GM18502 (cell line): ENCODE results near the gene UBE2Q2.

Experiments
- ATAC-seq: cut with Tn5 transposase; IDR thresholded peaks from one replicate; pipeline ENCODE4 v1.9.1; 2021; ENCODE audit warnings: mild to moderate bottlenecking; ENCODE audit not compliant: unreplicated experiment, poor library complexity

UBE2Q2 gene

GRCh38 chr15:75921732-75922703, 78.8 kb downstream of the UBE2Q2 start:
- no peak for ATAC-seq

- ATAC-seq: no peak
These were observed 80.5 kb downstream of the UBE2Q2 start for GRCh38 chr15:75923756-75924155.

- no peak for ATAC-seq
These were observed 81.3 kb downstream of the UBE2Q2 start for GRCh38 chr15:75924576-75924975.

GRCh38 chr15:75925440-75925839, 82.2 kb downstream of the UBE2Q2 start:
- ATAC-seq: no peak

GRCh38 chr15:75926931-75927330, 83.7 kb downstream of the UBE2Q2 start:
- no peak for ATAC-seq

GRCh38 chr15:75927601-75928000, 84.4 kb downstream of the UBE2Q2 start:
- no peak for ATAC-seq

- ATAC-seq: no peak
These were observed 85.7 kb downstream of the UBE2Q2 start for GRCh38 chr15:75928680-75929608.

- no peak for ATAC-seq
These were observed 86.7 kb downstream of the UBE2Q2 start for GRCh38 chr15:75929799-75930565.

- ATAC-seq: no peak
These were observed 87.6 kb downstream of the UBE2Q2 start for GRCh38 chr15:75930866-75931265.

GRCh38 chr15:75942464-75942863, 99.2 kb downstream of the UBE2Q2 start:
- no peak for ATAC-seq

GRCh38 chr15:75943246-75943645, 100.0 kb downstream of the UBE2Q2 start:
- ATAC-seq: no peak

GRCh38 chr15:75943713-75944215, 100.5 kb downstream of the UBE2Q2 start:
- no peak for ATAC-seq

GRCh38 chr15:75945953-75946352, 102.7 kb downstream of the UBE2Q2 start:
- no peak for ATAC-seq

- no peak for ATAC-seq
These were observed 103.8 kb downstream of the UBE2Q2 start for GRCh38 chr15:75947092-75947491.

- no peak for ATAC-seq
These were observed 105.6 kb downstream of the UBE2Q2 start for GRCh38 chr15:75948761-75949296.
